Fibroblast of the conjunctiva (primary cell): ENCODE measurements around the gene NUCB1.
"Not testable (repeated sequence)": the region's sequence is repeated elsewhere in the genome, so short reads cannot be mapped to it uniquely, and the experiment has no call there.

Experiments
- DNase-seq: peaks from one replicate; pipeline ENCODE4 v3.0.0-alpha.2; 2010; ENCODE audit warnings: low read depth

Gene NUCB1

GRCh38 chr19:48874303-48875135 is 25.6 kb upstream of the NUCB1 start:
- no peak for DNase-seq

- DNase-seq, result not testable (repeated sequence)
These were observed 23.8 kb upstream of the NUCB1 start for GRCh38 chr19:48876043-48876981.

GRCh38 chr19:48877855-48878195 is 22.3 kb upstream of the NUCB1 start:
- no peak for DNase-seq

- no peak for DNase-seq
These were observed 21.7 kb upstream of the NUCB1 start for GRCh38 chr19:48878196-48879024.

GRCh38 chr19:48879025-48879637 is 21.0 kb upstream of the NUCB1 start:
- no peak for DNase-seq

- not testable (repeated sequence) for DNase-seq
These were observed 20.4 kb upstream of the NUCB1 start for GRCh38 chr19:48879696-48880095.

- DNase-seq, result no peak
These were observed 18.1 kb upstream of the NUCB1 start for GRCh38 chr19:48881741-48882657.

- DNase-seq, result no peak
These were observed 16.4 kb upstream of the NUCB1 start for GRCh38 chr19:48883726-48884125.

GRCh38 chr19:48887861-48888612 is 12.1 kb upstream of the NUCB1 start:
- no peak for DNase-seq

- DNase-seq, result not testable (repeated sequence)
These were observed 10.6 kb upstream of the NUCB1 start for GRCh38 chr19:48889496-48889895.

GRCh38 chr19:48890551-48890950 is 9.6 kb upstream of the NUCB1 start:
- no peak for DNase-seq

GRCh38 chr19:48895226-48895625 is 4.9 kb upstream of the NUCB1 start:
- no peak for DNase-seq

- no peak for DNase-seq
These were observed 3.9 kb upstream of the NUCB1 start for GRCh38 chr19:48896191-48896720.

GRCh38 chr19:48897181-48897580 is 2.9 kb upstream of the NUCB1 start:
- DNase-seq, result no peak

GRCh38 chr19:48899386-48899749 is 744 bp upstream of the NUCB1 start:
- DNase-seq, result not testable (repeated sequence)

- DNase-seq, result no peak
These were observed 630 bp downstream of the NUCB1 start for GRCh38 chr19:48900477-48901406.

- DNase-seq, result not testable (repeated sequence)
These were observed 2.2 kb downstream of the NUCB1 start for GRCh38 chr19:48902291-48902690.

GRCh38 chr19:48903788-48904187 is 3.7 kb downstream of the NUCB1 start:
- DNase-seq, result not testable (repeated sequence)
